ENCODE data around the gene ADAMTS10.
"Not testable (repeated sequence)": the region's sequence is repeated elsewhere in the genome, so short reads cannot be mapped to it uniquely, and the experiment has no call there.

ADAMTS10 gene

DNA sequence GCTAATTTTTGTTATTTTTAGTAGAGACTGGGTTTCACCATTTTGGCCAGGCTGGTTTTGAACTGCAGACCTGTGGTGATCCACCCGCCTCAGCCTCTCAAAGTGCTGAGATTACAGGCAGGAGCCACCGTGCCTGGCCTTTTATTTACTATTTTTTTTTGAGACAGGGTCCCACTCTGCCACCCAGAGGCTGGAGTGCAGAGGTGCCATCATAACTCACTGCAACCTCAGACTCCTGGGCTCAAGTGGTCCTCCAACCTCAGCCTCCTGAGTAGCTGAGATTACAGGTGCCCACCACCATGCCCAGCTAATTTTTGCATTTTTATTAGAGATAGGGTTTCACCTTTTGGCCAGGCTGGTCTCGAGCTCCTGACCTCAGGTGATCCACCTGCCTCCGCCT lies 12.4 kb upstream of the ADAMTS10 start:
- not testable (repeated sequence) for DNase-seq

DNA sequence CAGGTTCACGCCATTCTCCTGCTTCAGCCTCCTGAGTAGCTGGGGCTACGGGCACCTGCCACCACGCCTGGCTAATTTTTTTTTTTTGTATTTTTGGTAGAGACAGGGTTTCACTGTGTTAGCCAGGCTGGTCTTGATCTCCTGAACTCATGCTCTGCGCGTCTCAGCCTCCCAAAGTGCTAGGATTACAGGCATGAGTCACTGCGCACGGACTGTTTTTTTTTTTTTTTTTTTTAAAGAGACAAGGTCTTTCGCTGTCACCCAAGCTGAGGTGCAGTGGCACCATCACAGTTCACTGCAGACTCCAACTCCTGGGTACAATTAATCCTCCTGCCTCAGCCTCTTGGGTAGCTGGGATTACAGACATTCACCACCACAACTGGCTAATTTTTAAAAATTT lies 8.2 kb upstream of the ADAMTS10 start:
- no peak for DNase-seq

DNA sequence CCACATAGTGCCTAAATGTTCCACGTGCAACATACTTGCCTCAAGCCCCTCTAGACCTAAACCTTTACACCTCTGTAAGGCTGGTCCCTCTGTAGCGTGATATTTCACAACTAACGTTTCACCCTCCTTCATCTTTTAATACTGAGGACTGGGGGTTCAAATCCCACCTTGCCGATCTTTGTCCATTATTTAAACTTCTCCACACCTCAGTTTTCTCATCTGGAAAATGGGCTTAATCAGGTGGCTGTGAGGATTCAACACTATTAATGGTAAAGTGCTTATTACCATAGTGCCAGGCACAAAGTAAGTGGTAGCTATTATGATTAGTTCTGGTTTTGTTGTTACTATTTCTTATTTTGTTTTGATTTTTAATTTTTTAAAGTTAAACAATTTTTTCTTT lies 7.5 kb upstream of the ADAMTS10 start:
- no peak for DNase-seq

DNA sequence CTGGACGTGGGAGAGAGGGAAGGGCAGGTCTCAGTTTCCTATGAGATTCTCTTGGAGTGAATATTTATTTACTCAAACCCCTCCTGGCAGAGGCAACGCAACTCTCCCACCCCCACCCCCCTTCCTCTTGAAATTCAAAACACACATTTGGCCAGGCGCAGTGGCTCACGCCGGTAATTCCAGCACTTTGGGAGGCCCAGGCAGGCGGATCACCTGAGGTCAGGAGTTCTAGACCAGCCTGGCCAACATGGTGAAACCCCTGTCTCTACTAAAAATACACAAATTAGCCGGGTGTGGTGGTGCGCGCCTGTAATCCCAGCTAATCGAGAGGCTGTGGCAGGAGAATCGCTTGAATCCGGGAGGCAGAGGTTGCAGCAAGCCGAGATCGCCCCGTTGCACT lies 6.8 kb upstream of the ADAMTS10 start:
- DNase-seq, result not testable (repeated sequence)

DNA sequence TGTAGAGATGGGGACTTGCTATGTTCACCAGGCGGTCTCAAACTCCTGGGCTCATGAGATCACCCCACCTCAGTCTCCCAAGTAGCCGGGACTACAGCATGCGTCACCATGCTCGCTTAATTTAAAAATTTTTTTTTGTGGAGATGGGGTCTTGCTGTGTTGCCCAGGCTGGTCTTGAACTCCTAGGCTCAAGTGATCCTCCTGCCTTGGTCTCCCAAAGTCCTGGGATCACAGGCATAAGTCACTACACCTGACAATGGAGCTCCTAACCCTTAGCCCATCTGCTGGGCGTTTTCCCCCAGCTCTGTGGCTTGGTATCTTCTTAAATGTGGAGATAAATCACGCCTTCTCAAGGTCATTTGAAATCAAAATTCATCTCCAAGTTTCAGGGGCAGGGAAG lies 6.3 kb upstream of the ADAMTS10 start:
- no peak for DNase-seq

DNA sequence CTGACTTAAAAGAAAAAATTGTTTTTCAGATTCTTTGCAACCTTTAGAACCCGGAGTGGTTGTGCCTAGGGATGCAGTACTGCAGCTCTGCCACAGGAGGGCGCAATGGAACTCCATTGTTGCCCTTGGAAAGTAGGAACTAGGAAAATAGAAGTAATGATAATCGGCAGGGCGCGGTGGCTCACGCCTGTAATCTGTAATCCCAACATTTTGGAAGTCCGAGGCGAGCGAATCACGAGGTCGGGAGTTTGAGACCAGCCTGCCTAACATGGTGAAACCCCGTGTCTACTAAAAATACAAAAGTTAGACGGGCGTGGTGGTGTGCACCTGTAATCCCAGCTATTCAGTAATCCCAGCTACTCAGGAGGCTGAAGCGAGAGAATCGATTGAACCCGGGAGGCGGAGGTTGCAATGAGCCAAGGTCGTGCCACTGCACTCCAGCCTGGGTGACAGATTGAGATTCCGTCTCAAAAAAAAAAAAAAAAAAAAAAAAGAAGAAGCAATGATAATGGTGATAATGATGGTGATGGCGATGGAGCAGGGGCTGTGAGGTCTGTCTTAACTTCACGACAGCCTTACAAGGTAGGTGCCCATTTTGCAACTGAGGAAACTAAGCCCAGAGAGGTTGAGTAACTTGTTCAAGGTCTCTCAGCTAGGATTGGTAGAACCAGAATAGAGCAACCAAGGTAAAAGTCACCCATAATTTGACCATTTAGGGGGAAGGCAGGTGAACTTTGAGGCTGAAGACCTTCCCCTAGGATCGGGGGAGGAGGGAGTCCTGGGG lies 5.5 kb upstream of the ADAMTS10 start:
- DNase-seq, result peak; percentile 70

DNA sequence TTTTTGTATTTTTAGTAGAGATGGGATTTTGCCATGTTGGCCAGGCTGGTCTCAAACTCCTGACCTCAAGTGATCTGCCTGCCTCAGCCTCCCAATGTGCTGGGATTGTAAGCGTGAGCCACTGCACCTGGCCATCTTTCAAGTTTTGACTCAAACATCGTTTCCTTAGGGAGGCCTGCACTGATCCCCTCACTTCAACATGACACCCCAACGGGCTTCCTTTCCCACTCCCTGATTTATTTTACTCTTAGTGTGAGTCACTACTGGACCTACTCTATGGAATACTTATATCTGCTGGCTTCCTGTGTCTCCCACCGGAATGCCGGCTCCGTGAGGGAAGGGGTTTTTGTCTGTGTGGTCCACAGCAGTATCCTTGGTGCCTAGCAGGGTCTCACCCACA lies 4.5 kb upstream of the ADAMTS10 start:
- no peak for DNase-seq

DNA sequence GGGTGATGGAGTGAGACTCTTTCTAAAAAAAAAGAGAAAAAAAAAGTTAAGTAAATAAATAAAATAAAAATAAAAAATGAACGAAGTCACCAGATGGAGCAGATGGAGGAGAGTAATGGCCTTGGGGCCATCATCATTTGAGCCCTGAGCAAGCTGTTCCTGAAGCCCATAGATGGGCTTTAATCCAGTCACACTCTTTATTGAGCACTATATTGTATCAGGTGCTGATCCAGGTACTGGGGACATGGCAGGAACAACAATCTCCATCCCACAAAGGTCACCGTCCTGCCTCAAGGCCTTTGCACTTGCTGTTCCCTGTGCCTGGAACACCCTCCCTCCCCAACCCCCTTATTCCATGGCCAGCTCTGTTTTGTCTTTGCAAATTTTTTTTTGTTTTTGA lies 3.9 kb upstream of the ADAMTS10 start:
- DNase-seq, result no peak

DNA sequence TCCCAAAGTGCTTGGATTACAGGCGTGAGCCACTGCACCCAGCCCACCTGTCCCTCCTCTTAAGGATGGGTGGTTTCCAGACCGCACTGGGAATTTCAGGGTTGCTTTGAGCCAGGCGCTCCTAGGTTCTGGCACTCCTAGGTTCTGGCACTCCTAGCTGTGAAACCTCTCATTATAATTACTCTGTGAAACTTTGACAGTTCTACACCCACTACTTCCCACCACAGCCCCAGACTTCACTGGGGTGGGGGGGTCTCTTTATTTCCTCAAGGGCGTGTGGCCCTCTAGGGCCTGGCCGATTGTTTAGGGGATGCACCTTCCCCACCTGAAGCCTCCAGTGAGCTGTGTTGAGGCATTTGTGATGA lies 2.3 kb upstream of the ADAMTS10 start:
- DNase-seq, result no peak

DNA sequence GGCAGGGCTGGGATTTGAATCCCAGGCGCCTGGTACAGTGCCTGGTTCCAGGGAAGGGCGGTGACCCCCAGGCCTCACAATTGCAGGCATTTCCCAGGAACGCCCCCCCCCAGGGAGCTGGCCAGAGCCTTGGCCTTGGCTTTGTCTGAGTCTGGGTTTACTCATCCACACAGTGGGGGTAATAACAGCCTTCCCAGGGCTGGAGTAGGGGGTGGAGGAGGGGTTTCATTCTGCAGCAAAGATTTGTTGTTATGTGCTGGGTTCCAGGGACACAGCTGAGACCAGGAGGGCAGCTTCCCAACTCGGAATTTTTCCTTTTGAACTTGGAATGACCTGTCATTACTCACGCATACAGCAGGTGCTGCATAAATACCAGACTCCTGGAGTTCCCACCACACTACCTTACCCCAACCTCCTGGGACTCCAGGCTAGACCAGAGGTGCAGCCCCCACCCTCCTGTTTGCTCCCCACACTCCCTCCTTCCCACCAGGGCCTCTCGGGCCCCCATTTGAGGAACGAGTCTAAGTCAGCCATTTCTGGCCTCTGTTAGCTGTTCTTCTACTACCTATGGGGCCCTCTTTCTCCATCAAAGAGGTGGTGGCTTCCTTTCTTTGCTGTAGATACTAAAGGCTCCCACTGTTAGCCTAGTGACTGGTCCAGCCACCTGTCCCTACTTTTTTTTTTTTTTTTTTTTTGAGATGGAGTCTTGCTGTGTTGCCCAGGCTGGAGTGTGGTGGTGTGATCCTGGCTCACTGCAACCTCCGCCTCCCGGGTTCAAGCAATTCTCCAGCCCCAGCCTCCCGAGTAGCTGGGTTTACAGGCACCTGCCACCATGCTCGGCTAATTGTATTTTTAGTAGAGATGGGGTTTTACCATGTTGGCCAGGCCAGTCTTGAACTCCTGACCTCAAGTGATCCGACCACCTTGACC lies 1.6 kb upstream of the ADAMTS10 start:
- no peak for DNase-seq

DNA sequence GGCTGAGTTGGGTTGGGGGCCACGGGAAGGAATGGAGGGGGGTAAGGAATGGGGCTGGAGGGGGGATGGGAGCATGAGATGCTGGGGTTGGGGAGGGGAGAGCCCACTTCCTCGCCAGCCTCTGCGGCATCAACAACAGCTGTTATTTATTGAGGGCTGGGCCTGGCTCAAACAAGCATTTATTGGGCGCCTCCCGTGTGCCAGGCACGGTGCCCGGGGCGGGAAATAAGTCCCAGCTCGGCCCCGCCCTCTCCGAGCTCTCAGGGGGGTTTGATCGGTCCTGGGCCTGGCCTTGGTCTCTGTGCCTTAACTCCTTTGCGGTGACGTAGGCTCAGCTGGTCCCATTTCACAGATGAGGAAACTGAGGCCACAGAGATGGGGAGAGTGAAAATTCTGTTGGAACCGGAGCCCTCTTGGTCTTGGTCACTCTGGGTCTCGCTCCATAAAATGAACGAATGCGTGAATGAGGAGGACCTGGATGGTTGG lies 919 bp upstream of the ADAMTS10 start:
- DNase-seq, result peak; percentile 41

DNA sequence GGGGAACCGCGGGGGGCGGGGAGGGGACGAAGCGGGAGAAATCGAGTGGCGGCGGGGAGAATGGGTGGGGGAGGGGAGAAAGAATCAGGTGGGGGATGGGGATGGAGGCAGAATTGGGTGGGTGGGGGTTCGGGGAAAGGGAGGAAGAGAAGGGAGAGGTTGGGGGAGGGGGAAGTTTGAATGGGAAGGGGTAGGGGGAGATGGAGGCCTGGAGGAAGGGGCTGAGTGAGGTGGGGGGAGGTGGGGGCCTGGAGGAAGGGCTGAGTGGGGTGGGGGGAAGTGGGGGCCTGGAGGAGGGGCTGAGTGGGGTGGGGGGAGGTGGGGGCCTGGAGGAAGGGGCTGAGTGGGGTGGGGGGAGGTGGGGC lies 403 bp upstream of the ADAMTS10 start:
- DNase-seq, result no peak

DNA sequence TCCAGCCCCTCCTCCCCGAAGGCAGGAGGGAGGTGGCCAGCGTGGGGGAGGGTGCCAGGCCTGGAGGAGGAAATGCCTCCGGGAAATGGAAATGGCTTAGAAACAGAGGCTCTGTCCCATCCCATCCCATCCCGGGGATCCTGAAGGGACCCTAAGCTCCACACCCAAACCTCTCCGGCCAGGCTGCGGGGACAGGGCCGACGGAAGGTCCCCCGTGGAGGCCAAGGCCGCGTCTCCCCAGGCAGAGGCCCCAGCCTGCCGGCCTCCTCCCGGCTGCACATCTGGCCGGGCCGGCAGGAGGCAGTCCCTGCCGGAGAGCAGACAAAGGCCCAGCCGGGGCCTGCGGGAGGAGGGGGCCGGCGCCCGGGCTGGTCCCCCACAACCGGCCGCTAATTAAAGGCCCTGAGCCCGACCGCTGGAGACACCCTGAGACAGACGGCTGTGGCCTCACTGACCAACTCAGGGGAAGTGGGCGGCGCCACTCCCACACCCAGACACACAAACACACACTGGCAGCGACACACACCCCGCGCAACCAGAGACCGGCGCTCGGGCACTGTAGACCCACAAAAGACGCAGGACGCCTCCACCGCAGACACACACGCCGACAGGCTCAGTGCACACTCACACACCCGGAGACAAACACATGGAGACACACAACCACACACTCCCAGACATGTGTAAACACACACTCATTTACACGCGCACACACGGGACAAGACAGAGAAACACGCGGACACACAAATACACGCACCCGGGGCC lies 1.1 kb downstream of the ADAMTS10 start:
- DNase-seq, result peak; percentile 93

DNA sequence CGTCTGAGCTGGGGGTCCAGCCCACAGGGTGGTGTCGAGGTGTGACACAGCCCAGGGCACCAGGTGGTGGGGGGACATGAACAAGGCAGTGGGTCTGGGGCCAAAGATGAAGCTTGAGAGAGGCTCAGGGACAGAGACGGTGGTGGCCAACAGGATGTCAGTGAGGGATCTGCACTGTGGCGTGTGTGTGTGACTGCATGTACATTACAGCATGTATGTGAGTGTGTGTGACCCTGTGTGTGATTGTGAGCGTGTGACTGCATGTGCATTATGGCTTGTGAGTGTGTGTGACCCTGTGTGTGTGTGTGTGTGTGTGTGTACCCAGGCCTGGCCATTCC lies 1.6 kb downstream of the ADAMTS10 start:
- no peak for DNase-seq

DNA sequence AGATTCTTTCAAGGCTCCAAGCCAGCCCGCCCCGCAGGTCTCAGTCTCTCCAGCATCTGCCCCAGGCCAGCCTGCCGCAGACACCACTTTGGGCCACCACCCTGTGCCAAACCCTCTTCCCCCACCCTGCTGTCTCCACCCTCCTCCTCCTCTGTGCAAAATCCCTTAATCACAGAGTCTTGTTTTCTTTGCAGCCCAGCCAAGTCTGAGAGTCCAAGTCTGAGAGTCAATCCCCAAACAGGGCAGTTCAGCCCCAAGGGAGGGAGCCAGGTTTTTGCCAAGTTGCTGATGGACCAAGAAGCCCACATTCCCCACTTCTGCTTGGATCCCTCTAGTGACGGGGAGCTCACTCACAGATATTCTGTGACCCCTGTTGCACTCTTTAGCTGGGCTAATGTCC lies 3.1 kb downstream of the ADAMTS10 start:
- no peak for DNase-seq

DNA sequence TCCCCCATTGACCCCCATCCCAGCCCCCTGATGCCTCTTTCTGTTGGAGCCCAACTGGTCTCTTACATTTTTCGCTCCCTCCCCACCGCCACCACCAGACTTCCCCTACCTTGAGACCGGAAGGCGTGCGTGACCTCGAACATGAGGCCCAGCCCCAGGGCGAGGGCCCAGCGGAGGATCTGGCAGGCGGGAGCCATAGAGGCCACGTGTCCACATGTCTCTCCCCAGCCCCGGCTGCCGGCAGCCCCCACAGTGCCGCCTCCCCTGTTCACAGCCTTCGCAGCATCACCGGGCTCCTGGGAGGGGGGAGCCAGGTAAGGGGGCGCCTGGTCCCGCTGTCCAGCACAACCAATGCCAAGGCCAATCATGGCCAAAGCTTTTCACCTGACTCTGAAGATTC lies 5.0 kb downstream of the ADAMTS10 start:
- DNase-seq, result no peak

DNA sequence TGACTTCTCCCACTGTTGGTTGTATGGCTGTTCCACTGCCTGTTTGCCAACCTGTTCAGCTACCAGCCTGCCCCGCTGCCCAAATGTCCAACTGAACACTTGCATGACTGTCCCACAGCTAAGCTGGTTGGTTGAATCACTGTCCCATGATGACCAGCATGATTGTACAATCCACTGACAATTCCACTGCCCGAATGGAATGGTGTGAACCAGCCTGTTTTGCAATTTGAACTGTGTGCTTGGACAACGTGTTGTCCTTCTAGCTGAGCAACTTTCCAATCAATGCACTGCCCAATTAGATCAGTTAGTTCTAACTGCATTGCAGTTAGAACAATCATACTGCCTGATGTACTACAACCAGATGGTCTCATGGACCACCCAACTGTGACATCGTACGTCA lies 8.7 kb downstream of the ADAMTS10 start:
- no peak for DNase-seq

DNA sequence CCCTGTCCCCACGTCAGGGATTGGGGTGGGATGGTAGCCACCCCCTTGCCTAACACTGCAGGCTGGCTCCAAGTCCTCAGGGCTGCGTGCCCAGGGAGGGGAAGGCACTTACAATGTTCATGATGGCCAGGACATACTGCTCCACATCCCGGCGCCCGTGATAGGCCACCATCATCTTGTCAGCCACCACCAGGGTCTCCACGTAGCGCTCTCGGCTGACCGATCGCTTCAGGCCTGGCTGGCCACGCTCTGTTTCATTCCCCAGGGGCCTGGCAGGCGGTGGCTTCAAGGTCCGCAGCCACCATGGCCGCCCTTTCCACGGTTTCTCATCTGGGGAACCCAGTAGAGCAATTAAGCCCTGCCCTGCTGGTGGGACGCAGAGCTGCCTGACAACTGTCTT lies 9.7 kb downstream of the ADAMTS10 start:
- no peak for DNase-seq

DNA sequence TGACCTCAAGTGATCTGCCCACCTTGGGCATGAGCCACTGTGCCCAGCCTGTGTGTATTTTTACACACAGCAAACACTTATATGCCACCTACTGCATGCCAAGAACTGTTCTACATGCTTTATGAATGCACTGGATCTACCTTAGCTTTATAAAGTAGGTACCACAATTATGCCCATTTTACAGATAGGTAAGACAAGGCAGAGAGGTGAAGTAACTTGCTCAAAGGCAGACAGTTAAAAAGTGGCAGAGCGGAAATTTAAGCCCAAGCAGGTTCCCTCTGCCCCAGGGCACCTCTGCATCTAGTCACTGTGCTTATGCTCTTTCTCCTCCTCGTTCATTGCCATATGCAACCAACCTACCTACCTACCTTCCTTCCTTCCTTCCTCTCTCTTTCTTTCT lies 10.5 kb downstream of the ADAMTS10 start:
- no peak for DNase-seq

DNA sequence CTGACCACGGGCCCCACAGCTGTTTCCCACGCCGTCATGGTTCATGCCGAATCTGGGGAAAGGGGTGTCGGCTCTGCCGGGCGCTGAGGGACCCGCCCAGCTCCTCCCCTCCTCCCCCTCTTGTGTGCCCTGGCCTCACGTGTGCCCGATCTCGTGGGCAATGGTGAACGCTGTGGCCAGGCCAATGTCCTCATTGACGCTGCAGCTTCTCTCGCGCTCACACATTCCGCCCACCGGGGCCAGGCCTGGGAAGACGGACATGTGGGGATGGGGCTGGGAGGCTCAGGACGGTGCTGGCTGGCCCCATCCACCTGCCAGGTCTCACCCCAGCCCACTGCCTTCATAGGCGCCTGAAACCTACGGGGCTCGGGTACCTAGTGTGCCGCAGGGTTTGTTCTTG lies 14.3 kb downstream of the ADAMTS10 start:
- DNase-seq, result no peak

DNA sequence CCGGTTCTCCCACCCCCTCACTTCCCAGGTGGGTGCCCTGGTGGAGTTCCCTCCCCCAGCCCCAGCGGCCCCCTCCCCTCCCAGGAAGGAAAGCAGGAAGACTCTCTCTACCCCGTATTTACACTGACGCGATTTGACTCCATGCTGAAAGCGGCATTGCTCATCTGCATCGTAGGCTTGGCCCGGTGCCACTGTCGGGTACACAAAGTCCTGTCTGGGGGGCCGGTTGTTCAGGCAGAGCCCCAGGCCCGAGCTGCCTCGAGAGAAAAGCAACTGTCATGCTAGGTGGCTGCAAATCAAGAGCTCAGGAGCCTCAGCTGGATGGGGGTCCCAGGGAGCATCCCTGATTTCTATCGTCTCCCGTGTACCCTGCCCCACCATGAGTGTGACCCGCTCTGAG lies 14.9 kb downstream of the ADAMTS10 start:
- no peak for DNase-seq

DNA sequence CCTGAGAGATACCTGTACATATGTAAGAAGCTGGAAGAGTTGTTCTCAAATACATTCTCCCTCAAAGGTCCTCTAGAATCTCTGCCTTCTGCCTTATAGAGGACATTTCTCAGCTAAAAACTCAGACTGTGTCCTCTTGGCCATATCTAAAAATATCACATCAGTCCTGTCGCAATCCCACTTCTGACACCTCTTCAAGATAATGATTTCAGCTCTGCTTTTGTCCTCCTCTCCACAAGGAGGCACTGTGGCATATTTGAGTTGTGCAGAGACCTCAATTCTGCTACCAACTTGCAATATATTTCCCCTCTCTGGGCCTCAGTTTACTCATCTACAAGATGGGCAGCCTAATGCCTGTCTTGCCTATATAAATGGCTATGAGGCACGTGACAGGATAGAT lies 16.6 kb downstream of the ADAMTS10 start:
- no peak for DNase-seq

DNA sequence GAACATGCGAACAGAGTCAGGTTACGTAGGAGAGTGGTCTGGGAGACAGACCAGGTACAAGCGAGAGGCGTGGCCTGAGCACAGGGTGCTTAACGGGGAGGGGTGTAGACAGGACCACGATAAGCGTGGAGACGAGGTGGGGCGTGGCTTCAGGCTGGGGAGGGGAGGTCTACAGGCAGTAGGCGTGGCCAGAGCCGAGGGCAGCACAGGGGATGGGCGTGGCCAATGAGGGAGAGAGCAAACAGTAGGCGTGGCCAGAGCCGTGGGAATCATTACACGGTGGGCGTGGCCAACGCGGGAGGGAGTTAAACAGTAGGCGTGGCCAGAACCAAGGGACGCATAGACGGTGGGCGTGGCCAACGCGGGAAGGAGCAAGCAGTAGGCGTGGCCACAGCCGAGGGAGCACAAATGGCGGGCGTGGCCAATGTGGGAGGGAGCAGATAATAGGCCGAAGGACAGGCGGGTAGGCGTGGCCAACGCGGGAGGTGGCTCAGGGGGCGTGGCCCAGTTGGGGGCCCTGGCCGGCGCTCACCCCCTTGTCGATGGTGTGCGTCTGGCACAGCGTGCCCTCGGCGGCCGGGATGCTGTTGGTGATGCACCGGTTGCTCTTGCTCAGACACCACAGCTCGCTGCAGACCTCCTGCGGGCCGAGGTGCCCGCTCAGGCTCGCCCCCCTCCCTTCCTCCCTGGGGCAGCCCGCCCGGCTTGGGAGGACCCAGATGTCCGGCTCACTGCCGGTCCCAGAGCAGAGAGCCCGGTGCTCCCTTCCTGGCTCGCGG lies 18.1 kb downstream of the ADAMTS10 start:
- DNase-seq, result peak; percentile 99
